Mucosa of descending colon (tissue), 3 donors: ENCODE data around the gene TIGD3. TPM values are rescaled to one million over a fixed set of nuclear protein-coding genes. Genes with fewer than 3 reads are reported as not detected.
A peak's percentile ranks its signal among the peaks of the same experiment; 100 is the strongest.

ENCODE experiments used
- ATAC-seq: fragments of 200-7000 bp; cut with Tn5 transposase; one replicate; pipeline ENCODE4 v1.9.1; 2020; ENCODE audit warnings: mild to moderate bottlenecking, moderate library complexity
- DNase-seq, 3 donors: peaks; one replicate each; pipeline ENCODE4 v3.0.0-alpha.2; 2020
- H3K36me3 ChIP-seq: fragments of 200-600 bp; one replicate; pipeline ENCODE4 v1.8.0; 2021; ENCODE audit warnings: low read depth, mild to moderate bottlenecking
- H3K4me1 ChIP-seq: fragments of 200-600 bp; one replicate; pipeline ENCODE4 v1.8.0; 2021; ENCODE audit warnings: low read depth, mild to moderate bottlenecking
- H3K4me3 ChIP-seq: fragments of 200-600 bp; one replicate; pipeline ENCODE4 v1.8.0; 2021; ENCODE audit warnings: mild to moderate bottlenecking
- H3K9me3 ChIP-seq: fragments of 200-600 bp; one replicate; pipeline ENCODE4 v1.8.0; 2021; ENCODE audit warnings: mild to moderate bottlenecking
- CTCF ChIP-seq: fragments of 200-600 bp; IDR thresholded peaks from one replicate; pipeline ENCODE4 v1.8.0; 2022; ENCODE audit warnings: antibody characterized with exemption, mild to moderate bottlenecking
- intact Hi-C, 2 donors: fragments of 100-400 bp; cut with DNase I in 1 of 2; cut with micrococcal nuclease in 1 of 2; formaldehyde crosslinking; loops; one replicate each; pipeline versions ENCODE4 v1.11.0 to v1.11.1; 2022; cut with DNase I, micrococcal nuclease
- total RNA-seq, 3 donors: library from RNA; stranded (reverse); fragmentation: NEBNext Ultra II Directional in 2 of 3; extraction: Animal tissue kit (Norgen Biotek cat#: 25700) in 2 of 3; gene quantifications; one replicate each; pipeline versions ENCODE4 v1.2.1 to v1.2.4, GENCODE V29; 2021 to 2023
- donor health status: DM: no; HTN: no; CAD: no; lungs with moderate emphysema.
- donor health status: DM: no; HTN: no; CAD: no.
- donor health status: DM: no; HTN: yes; CAD: no.

TIGD3 gene
- total RNA-seq, 3 donors from 2014 or later: 0.14 to 0.53 TPM; not detected in 1

- peak overlapping the region; percentile 81 for H3K4me3 ChIP-seq
- ATAC-seq (peak; percentile 57), DNase-seq (peak; percentile 86 to 92 (median 89))
- no peaks in the 10 kb centered on the region for H3K9me3 ChIP-seq
- TF ChIP-seq CTCF: peak; percentile 91
- no peaks in the 10 kb centered on the region for H3K36me3 ChIP-seq
- intact Hi-C loops: loop anchor here in 1 of 2 donors (2.0 kb wide), 1 partner anchor 41 kb away; no protein-coding TSS in a partner anchor
- peaks cover 23% of the 10 kb centered on the region for H3K4me1 ChIP-seq
Measured at GRCh38 chr11:65315204-65315865, 39.2 kb upstream of the TIGD3 start.

- ATAC-seq: no peak
- Histone ChIP-seq H3K4me3 (peak overlapping the region; percentile 81), H3K4me1 (peaks cover 23% of the 10 kb centered on the region), H3K36me3 (no peaks in the 10 kb centered on the region), H3K9me3 (no peaks in the 10 kb centered on the region)
- intact Hi-C loops: loop anchor here in 1 of 2 donors (2.0 kb wide), 1 partner anchor 41 kb away; no protein-coding TSS in a partner anchor
- TF ChIP-seq CTCF: no peak
- no peak for DNase-seq
Measured at GRCh38 chr11:65315866-65316226, 38.7 kb upstream of the TIGD3 start.

GRCh38 chr11:65316227-65317024 is 38.1 kb upstream of the TIGD3 start:
- TF ChIP-seq CTCF: no peak
- Histone ChIP-seq H3K9me3 (no peaks in the 10 kb centered on the region), H3K4me1 (peaks cover 23% of the 10 kb centered on the region), H3K4me3 (no peak overlapping the region), H3K36me3 (no peaks in the 10 kb centered on the region)
- ATAC-seq: peak; percentile 1
- intact Hi-C loops: no loop called here
- peak; percentile 24 to 40 (median 36) for DNase-seq

GRCh38 chr11:65317025-65317786 is 37.3 kb upstream of the TIGD3 start:
- DNase-seq (peak; percentile 83 to 89 (median 87)), ATAC-seq (peak; percentile 55)
- Histone ChIP-seq H3K4me1 (peaks cover 23% of the 10 kb centered on the region), H3K4me3 (no peak overlapping the region), H3K36me3 (no peaks in the 10 kb centered on the region), H3K9me3 (no peaks in the 10 kb centered on the region)
- intact Hi-C loops: no loop called here
- no peak for TF ChIP-seq CTCF

- TF ChIP-seq CTCF: no peak
- Histone ChIP-seq H3K36me3 (no peaks in the 10 kb centered on the region), H3K9me3 (no peaks in the 10 kb centered on the region), H3K4me1 (peaks cover 11% of the 10 kb centered on the region), H3K4me3 (no peak overlapping the region)
- ATAC-seq (no peak), DNase-seq (no peak)
- intact Hi-C loops: loop anchor here in 1 of 2 donors (5.0 kb wide), 1 partner anchor 43 kb away; no protein-coding TSS in a partner anchor
Measured at GRCh38 chr11:65320386-65321075, 34.0 kb upstream of the TIGD3 start.
